Sigmoid colon (tissue), 4 donors: ENCODE results near the gene PCBP3.

Experiments
- CTCF ChIP-seq, 4 experiments: fragments of 450-650 bp in 3 of 4; fragments of 200-600 bp in 1 of 4; IDR thresholded peaks; one replicate each; pipeline ENCODE4 v1.5.1; 2016 to 2019; ENCODE audit warnings: antibody characterized with exemption in 4 of 4, mild to moderate bottlenecking in 3 of 4, moderate library complexity in 2 of 4
- EP300 ChIP-seq, 4 donors: sonication (generic); formaldehyde crosslinking; IDR thresholded peaks; one replicate each; pipeline ENCODE4 v1.6.1; 2017; ENCODE audit warnings: antibody characterized with exemption in 4 of 4
- POLR2AphosphoS5 ChIP-seq, 4 donors: sonication (generic); formaldehyde crosslinking; IDR thresholded peaks; one replicate each; pipeline ENCODE4 v1.6.1; 2017; ENCODE audit warnings: antibody characterized with exemption in 4 of 4

GRCh38 chr21:45704311-45705108 is 61.0 kb downstream of the PCBP3 start:
- TF ChIP-seq CTCF (IDR thresholded peaks at IDR 0.05) (no peak), EP300 (IDR thresholded peaks at IDR 0.05) (no peak), POLR2AphosphoS5 (IDR thresholded peaks at IDR 0.05) (no peak)
